ENCODE results near the gene CCDC13.

Gene CCDC13

DNA sequence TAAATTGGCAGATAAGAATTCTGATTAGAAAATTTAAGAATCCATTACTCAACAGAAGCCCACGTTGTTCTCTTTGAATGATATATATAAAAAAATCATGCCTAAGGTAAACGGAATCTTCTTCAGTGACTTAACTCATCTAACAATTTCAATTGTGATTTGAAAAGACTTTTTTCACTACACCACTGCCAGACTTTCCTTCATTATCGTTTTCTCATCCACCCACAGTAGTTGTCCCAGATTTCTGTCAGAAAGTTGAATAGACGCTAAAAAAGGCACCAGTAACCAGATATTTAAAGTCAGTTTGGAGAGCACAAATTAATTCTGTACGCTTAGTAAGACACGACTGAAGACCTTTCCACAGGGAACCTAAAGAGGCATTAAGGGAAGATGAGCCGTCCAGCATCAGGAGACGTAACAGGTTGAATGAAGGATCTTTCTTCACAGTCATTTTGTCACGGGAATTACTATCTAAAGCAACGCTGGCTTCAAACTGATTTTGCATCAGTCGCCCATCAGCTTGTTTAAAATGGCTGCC lies 29.9 kb upstream of the CCDC13 start:
- TF ChIP-seq, protein P1, sequence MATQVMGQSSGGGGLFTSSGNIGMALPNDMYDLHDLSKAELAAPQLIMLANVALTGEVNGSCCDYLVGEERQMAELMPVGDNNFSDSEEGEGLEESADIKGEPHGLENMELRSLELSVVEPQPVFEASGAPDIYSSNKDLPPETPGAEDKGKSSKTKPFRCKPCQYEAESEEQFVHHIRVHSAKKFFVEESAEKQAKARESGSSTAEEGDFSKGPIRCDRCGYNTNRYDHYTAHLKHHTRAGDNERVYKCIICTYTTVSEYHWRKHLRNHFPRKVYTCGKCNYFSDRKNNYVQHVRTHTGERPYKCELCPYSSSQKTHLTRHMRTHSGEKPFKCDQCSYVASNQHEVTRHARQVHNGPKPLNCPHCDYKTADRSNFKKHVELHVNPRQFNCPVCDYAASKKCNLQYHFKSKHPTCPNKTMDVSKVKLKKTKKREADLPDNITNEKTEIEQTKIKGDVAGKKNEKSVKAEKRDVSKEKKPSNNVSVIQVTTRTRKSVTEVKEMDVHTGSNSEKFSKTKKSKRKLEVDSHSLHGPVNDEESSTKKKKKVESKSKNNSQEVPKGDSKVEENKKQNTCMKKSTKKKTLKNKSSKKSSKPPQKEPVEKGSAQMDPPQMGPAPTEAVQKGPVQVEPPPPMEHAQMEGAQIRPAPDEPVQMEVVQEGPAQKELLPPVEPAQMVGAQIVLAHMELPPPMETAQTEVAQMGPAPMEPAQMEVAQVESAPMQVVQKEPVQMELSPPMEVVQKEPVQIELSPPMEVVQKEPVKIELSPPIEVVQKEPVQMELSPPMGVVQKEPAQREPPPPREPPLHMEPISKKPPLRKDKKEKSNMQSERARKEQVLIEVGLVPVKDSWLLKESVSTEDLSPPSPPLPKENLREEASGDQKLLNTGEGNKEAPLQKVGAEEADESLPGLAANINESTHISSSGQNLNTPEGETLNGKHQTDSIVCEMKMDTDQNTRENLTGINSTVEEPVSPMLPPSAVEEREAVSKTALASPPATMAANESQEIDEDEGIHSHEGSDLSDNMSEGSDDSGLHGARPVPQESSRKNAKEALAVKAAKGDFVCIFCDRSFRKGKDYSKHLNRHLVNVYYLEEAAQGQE (IDR thresholded peaks at IDR 0.05; ENCODE audit: insufficient replicate concordance, low read depth) = no peak
- no peak for TF ChIP-seq GABPA (IDR thresholded peaks at IDR 0.05; ENCODE audit: low read depth)
- TF ChIP-seq POLR2AphosphoS5 (IDR thresholded peaks at IDR 0.05; ENCODE audit: low read depth) = no peak
- TF ChIP-seq SPI1 (IDR thresholded peaks at IDR 0.05; ENCODE audit: borderline replicate concordance, low read depth) = no peak
- TF ChIP-seq, protein P2, sequence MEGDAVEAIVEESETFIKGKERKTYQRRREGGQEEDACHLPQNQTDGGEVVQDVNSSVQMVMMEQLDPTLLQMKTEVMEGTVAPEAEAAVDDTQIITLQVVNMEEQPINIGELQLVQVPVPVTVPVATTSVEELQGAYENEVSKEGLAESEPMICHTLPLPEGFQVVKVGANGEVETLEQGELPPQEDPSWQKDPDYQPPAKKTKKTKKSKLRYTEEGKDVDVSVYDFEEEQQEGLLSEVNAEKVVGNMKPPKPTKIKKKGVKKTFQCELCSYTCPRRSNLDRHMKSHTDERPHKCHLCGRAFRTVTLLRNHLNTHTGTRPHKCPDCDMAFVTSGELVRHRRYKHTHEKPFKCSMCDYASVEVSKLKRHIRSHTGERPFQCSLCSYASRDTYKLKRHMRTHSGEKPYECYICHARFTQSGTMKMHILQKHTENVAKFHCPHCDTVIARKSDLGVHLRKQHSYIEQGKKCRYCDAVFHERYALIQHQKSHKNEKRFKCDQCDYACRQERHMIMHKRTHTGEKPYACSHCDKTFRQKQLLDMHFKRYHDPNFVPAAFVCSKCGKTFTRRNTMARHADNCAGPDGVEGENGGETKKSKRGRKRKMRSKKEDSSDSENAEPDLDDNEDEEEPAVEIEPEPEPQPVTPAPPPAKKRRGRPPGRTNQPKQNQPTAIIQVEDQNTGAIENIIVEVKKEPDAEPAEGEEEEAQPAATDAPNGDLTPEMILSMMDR (IDR thresholded peaks at IDR 0.05; ENCODE audit: insufficient read depth, low read length) = no peak
- DNase-seq (ENCODE audit: low read depth in 1 of 2, low spot score in 1 of 2) = no peak
- H3K27ac ChIP-seq (replicated peaks) = no peak overlapping the region
- no peaks in the 10 kb centered on the region for H3K27me3 ChIP-seq (ENCODE audit: insufficient read depth, poor library complexity, severe bottlenecking)
- peak overlapping the region; percentile 94 for H3K4me3 ChIP-seq (replicated peaks; ENCODE audit: insufficient read depth, low read length)

DNA sequence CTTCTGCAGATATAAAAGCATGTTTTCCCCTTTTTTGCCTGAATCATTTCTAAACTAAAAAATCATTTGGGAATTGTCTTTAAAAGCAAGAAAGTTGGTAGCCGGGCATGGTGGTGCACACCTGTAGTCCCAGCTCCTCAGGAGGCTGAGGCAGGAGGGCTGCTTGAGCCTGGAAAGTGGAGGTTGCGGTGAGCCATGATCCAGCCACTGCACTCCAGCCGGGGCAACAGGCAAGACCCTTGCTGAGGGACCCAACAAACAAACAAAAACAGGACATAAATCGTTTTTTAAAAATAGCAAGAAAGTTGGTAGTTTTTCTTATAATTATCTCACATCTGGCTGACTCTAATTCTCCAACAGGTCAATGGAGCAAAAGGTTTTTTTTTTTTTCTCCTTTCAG lies 28.7 kb upstream of the CCDC13 start:
- TF ChIP-seq SPI1 (IDR thresholded peaks at IDR 0.05; ENCODE audit: borderline replicate concordance, low read depth) (no peak), GABPA (IDR thresholded peaks at IDR 0.05; ENCODE audit: low read depth) (no peak), POLR2AphosphoS5 (IDR thresholded peaks at IDR 0.05; ENCODE audit: low read depth) (no peak)
- TF ChIP-seq, protein P1 (IDR thresholded peaks at IDR 0.05; ENCODE audit: insufficient replicate concordance, low read depth) = no peak
- TF ChIP-seq, protein P2 (IDR thresholded peaks at IDR 0.05; ENCODE audit: insufficient read depth, low read length) = no peak
- no peak overlapping the region for H3K27ac ChIP-seq (replicated peaks)
- no peak overlapping the region for H3K4me3 ChIP-seq (replicated peaks; ENCODE audit: insufficient read depth, low read length)
- no peak for DNase-seq (ENCODE audit: low read depth in 1 of 2, low spot score in 1 of 2)
- H3K27me3 ChIP-seq (ENCODE audit: insufficient read depth, poor library complexity, severe bottlenecking) = no peaks in the 10 kb centered on the region

DNA sequence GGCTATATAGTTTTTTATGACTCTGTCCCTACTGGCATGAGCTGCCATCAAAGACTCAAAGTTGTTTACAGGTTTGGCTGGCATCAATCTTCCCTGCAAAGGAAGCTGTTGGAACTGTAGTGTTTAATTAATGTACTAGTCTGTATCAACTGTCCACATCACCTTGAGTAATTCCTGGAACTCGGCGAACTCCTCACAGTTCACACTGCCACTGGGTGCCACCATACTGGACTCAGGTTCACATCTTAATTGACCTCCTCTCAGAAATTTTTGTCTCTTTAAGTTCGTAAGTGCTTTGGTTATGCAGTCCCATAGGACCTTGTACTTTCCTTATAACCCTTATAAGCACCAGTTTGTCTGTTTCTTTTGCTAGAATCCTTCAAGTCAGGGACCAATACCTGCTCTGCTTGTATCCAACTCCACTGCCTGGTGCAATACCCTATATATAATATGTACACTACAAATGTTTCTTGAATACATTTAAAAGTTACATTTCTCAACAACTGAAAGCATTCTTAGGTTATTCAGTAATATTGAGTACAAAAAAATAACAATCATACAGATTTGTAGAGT lies 28.1 kb upstream of the CCDC13 start:
- no peaks in the 10 kb centered on the region for H3K27me3 ChIP-seq (ENCODE audit: insufficient read depth, poor library complexity, severe bottlenecking)
- H3K4me3 ChIP-seq (replicated peaks; ENCODE audit: insufficient read depth, low read length) = no peak overlapping the region
- H3K27ac ChIP-seq (replicated peaks) = no peak overlapping the region
- DNase-seq (ENCODE audit: low read depth in 1 of 2, low spot score in 1 of 2) = no peak
- TF ChIP-seq, protein P1 (IDR thresholded peaks at IDR 0.05; ENCODE audit: insufficient replicate concordance, low read depth) = no peak
- TF ChIP-seq, protein P2 (IDR thresholded peaks at IDR 0.05; ENCODE audit: insufficient read depth, low read length) = no peak
- TF ChIP-seq POLR2AphosphoS5 (IDR thresholded peaks at IDR 0.05; ENCODE audit: low read depth) = no peak
- TF ChIP-seq GABPA (IDR thresholded peaks at IDR 0.05; ENCODE audit: low read depth) = no peak
- TF ChIP-seq SPI1 (IDR thresholded peaks at IDR 0.05; ENCODE audit: borderline replicate concordance, low read depth) = no peak
